Lower leg skin (tissue), 4 donors: ENCODE measurements around the gene ADPGK. TPM values are rescaled to one million over a fixed set of nuclear protein-coding genes. Genes with fewer than 3 reads are reported as not detected.

Experiments
- DNase-seq, 2 donors: peaks; one replicate each; pipeline ENCODE4 v3.0.0-alpha.2; 2019; ENCODE audit warnings: low spot score in 2 of 2
- H3K4me3 ChIP-seq: fragments of 200-600 bp; sonication (generic); 2 replicates; pipeline ENCODE4 v1.5.1; 2017; ENCODE audit warnings: mild to moderate bottlenecking, low read depth; ENCODE audit not compliant: poor library complexity, severe bottlenecking
- CTCF ChIP-seq, 3 donors: fragments of 450-650 bp; IDR thresholded peaks; one replicate each; pipeline ENCODE4 v1.5.1; 2016; ENCODE audit warnings: antibody characterized with exemption in 3 of 3, mild to moderate bottlenecking in 3 of 3, moderate library complexity in 2 of 3
- POLR2A ChIP-seq, 2 donors: fragments of 450-650 bp; IDR thresholded peaks; one replicate each; pipeline ENCODE4 v1.6.1; 2016 to 2017; ENCODE audit warnings: antibody characterized with exemption in 2 of 2, mild to moderate bottlenecking in 1 of 2, moderate library complexity in 1 of 2
- WGBS, 2 donors: methylation state at CpG; one replicate each; pipeline ENCODE4 v1.1.5; 2018; 5-methylcytosine and 5-hydroxymethylcytosine counted together
- intact Hi-C: fragments of 100-400 bp; cut with DNase I; formaldehyde crosslinking; loops from one replicate; pipeline ENCODE4 v1.15.0; 2023; ENCODE audit warnings: low total_unique reads
- total RNA-seq, 4 donors: library from RNA; depleted of rRNA; stranded (reverse); fragments of >200 nt; gene quantifications; one replicate each; pipeline ENCODE4 v1.1.0, GENCODE V29; 2016

The ADPGK gene
- total RNA-seq, 4 donors from 2014 or later = 31.1 to 83.1 (median 43.1) TPM

GRCh38 chr15:72740219-72740618 is 43.3 kb downstream of the ADPGK start:
- no peak for TF ChIP-seq CTCF (IDR thresholded peaks at IDR 0.05)
- TF ChIP-seq POLR2A (IDR thresholded peaks at IDR 0.05) = no peak

DNA sequence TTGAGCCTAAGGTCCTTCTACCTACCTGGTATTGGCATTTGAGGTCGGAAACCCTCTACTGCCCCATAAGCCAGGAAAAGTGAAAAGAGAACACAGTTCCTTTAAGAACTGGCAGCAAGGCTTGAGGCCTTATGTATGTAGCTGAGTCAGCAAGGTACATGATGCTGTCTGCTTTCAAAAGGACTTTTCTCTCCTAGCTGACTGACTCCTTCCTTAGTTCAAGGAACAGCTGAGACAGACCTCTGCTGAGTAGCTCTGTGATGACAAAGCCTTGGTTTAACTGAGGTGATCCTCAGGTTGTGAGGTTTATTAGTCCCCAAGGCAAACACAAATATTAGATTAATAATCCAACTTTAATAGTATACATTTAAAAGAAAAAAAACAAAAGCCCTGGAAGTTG is 45.8 kb downstream of the ADPGK start:
- TF ChIP-seq CTCF (IDR thresholded peaks at IDR 0.05) (no peak), POLR2A (IDR thresholded peaks at IDR 0.05) (no peak)
- 89 to 93% methylated on average over 1 of the region's 1 CpG for WGBS, 2 donors
- intact Hi-C loops = no loop called here
- no peak overlapping the region for H3K4me3 ChIP-seq
- no peak for DNase-seq

More at GRCh38 chr15:72740219-72740618, 43.3 kb downstream of the ADPGK start:
- 82 to 89% methylated on average over 1 of the region's 1 CpG for WGBS, 2 donors
- intact Hi-C loops = no loop called here
- no peak for DNase-seq
- H3K4me3 ChIP-seq = no peak overlapping the region

DNA sequence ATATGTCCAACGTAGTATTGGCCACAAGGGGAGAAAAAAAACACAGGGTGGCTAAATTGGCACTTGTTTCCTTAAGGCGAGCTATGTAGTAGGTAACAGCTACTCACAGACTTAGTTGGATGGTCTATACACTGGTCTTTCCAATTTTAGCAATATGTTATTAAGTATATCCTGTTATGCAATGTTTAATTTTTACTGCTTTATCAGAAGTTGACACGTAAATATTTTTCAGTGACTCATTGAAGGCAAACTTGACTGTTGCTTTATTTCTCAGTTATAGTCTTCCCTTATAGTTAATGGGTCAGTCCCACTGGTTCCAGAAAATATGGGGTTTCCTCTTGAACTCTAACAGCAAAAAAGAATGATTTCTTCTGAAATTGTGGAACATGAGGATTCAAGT is 46.5 kb downstream of the ADPGK start:
- TF ChIP-seq CTCF (IDR thresholded peaks at IDR 0.05) (no peak), POLR2A (IDR thresholded peaks at IDR 0.05) (no peak)
- intact Hi-C loops = no loop called here
- WGBS, 2 donors = 91 to 93% methylated on average over 3 of the region's 3 CpGs
- no peak overlapping the region for H3K4me3 ChIP-seq
- DNase-seq = no peak

- 85 to 87% methylated on average over 2 of the region's 2 CpGs for WGBS, 2 donors
- no peak for TF ChIP-seq CTCF (IDR thresholded peaks at IDR 0.05)
- no peak for TF ChIP-seq POLR2A (IDR thresholded peaks at IDR 0.05)
- no peak for DNase-seq
- no peak overlapping the region for H3K4me3 ChIP-seq
- intact Hi-C loops = no loop called here
Measured at GRCh38 chr15:72735111-72735510, 48.4 kb downstream of the ADPGK start.

DNA sequence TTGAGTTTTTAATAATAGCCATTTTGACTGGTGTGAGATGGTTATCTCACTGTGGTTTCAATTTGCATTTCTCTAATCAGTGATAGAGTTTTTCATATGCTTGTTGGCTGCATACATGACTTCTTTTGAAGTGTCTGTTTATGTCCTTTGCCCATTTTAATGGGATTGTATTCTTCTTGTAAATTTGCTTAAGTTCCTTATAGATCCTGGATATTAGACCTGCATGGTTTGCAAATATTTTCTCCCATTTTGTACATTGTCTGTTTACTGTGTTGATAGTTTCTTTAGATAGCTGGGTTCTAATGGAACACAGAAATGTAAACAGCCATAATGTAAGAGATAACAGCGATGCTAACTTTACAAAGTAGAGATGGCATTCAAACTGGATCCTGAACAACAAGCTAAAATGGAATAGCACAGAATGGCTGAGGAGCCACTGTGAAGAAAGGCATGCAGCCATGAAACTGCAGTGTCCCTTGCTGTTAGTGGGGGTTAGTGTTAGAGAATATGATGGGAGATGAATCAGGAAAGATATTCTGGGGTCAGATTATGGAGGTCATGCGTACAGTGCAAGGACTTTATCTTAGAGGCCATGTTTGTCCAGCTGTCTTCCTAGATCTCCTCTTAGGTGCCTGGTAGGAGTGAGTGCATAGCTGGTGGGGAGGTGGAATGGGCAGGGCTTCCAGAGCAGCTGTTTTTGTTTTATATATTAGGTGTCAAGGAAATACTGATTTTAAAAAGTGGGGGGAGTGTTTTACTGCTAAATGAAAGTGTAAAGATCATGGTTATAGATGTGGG is 49.4 kb downstream of the ADPGK start:
- TF ChIP-seq CTCF (IDR thresholded peaks at IDR 0.05) = no peak
- TF ChIP-seq POLR2A (IDR thresholded peaks at IDR 0.05) = no peak
- DNase-seq = no peak
- no peak overlapping the region for H3K4me3 ChIP-seq
- 96% methylated on average over 2 of the region's 2 CpGs for WGBS, 2 donors
- intact Hi-C loops = no loop called here

DNA sequence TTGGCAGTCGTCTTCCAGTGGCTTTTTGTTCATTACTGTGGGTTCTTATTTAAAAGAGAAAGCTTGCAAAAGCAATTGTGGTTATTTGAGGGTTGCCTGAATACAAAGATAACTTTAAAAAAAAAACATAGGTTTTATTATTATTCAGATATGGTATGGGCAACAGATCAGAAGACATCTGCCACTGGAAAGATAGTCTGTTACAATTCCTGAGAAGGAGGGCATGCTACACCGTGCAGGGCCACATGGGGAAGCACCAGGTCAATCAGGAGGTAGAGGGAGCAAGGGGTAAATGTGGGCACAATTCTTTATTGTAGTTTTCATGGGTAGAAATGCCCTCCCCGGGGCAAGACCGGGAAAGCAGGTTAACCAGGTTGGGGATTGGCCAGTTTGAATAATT is 51.0 kb downstream of the ADPGK start:
- DNase-seq = no peak
- TF ChIP-seq CTCF (IDR thresholded peaks at IDR 0.05) = no peak
- TF ChIP-seq POLR2A (IDR thresholded peaks at IDR 0.05) = no peak
- H3K4me3 ChIP-seq = no peak overlapping the region
- intact Hi-C loops = no loop called here
- 86 to 92% methylated on average over 4 of the region's 4 CpGs for WGBS, 2 donors
